ENCODE results near the gene ART4.

The ART4 gene

DNA sequence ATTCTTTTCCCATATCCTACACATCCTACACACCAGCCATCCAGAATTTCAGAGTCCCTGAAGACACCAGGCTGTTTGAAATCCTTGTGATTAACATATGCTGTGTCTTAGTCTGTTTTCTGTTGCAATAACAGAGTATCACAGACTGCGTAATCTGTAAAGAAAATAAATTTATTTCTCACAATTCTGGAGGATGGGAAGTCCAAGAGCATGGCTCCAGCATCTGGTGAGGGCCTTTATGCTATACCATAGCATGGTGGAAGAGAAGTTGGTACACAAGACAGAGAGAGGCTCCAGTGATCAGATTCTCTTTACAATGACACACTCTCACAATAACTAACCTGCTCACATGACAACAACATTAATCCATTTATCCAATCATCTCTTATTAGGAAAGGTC lies 4.1 kb downstream of the ART4 start:
- DNase-seq = no peak
- TF ChIP-seq, protein P1, sequence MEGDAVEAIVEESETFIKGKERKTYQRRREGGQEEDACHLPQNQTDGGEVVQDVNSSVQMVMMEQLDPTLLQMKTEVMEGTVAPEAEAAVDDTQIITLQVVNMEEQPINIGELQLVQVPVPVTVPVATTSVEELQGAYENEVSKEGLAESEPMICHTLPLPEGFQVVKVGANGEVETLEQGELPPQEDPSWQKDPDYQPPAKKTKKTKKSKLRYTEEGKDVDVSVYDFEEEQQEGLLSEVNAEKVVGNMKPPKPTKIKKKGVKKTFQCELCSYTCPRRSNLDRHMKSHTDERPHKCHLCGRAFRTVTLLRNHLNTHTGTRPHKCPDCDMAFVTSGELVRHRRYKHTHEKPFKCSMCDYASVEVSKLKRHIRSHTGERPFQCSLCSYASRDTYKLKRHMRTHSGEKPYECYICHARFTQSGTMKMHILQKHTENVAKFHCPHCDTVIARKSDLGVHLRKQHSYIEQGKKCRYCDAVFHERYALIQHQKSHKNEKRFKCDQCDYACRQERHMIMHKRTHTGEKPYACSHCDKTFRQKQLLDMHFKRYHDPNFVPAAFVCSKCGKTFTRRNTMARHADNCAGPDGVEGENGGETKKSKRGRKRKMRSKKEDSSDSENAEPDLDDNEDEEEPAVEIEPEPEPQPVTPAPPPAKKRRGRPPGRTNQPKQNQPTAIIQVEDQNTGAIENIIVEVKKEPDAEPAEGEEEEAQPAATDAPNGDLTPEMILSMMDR (IDR thresholded peaks at IDR 0.05) = no peak
- Histone ChIP-seq H3K4me1 (peaks cover 0 to 70% (median 33%) of the 10 kb centered on the region in 4 donors), H3K4me3 (no peak overlapping the region), H3K36me3 (no peaks in the 10 kb centered on the region), H3K9me3 (no peaks in the 10 kb centered on the region), H3K27me3 (no peaks in the 10 kb centered on the region), H3K27ac (peak overlapping the region in 1 of 2 donors; percentile 80)
- intact Hi-C loops (cut with DNase I; ENCODE audit: low total_unique reads) = no loop called here

DNA sequence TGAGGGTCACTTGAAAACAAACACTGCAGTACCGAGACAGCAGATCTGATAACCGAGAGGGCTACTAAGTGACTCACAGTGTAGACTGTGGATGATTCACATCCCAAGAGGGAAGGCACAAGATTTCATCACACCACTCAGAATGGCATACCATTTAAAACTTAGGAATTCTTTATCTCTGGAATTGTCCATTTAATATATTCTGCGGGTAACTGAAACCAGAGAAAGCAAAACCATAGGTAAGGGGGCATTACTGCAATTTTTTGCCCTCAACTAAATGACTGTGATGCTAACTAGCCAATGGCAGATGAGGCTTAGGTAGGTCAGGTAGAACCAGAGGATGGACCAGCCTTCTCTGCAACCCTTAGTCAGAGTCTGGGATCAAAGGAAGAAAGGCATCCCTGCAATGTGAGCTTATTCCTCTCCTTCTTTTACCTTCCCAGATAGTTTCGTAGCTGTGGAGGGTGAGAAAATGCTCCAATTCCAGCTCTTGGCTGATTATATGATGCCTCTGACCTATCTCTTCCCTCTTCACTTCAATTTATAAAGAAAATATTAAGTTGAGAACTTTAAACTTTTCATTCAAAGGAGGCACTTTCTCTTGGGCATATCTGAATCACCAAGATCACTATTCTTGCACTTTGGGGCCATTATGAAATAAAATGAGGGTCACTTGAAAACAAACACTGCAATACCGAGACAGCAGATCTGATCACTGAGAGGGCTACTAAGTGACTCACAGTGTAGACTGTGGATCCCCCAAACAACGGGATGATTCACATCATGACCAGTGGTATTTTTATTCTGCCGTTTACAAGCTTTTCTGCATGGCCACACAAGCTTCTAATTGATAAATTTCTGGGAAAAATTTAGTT lies 6.8 kb downstream of the ART4 start:
- peaks cover 0 to 44% (median 17%) of the 10 kb centered on the region in 4 donors for H3K4me1 ChIP-seq
- no peaks in the 10 kb centered on the region for H3K27me3 ChIP-seq
- no peaks in the 10 kb centered on the region for H3K9me3 ChIP-seq
- DNase-seq = peak in 1 of 2 donors; percentile 33
- H3K27ac ChIP-seq = peak overlapping the region in 1 of 2 donors; percentile 27
- H3K36me3 ChIP-seq = no peaks in the 10 kb centered on the region
- no peak overlapping the region for H3K4me3 ChIP-seq
- TF ChIP-seq, protein P1 (IDR thresholded peaks at IDR 0.05) = no peak
- intact Hi-C loops (cut with DNase I; ENCODE audit: low total_unique reads) = no loop called here

DNA sequence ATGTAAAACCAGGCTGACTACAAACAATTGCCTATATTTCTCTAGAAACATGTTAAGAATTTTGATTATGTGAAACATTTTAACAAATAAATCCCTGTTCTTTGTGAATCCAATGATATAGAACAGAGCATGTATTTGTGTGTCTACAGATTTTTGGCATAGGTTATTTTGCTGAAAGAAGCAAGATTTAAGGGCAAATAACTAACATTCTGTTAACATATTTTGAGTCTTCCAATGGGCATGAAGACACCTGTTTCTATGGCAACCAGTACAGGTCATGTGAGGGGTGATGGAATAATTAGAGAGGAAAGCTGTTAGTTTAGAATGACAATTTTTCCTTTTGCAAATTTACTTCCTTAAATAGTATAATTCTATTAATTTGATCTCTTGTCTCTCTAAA lies 8.8 kb downstream of the ART4 start:
- no peak for DNase-seq

DNA sequence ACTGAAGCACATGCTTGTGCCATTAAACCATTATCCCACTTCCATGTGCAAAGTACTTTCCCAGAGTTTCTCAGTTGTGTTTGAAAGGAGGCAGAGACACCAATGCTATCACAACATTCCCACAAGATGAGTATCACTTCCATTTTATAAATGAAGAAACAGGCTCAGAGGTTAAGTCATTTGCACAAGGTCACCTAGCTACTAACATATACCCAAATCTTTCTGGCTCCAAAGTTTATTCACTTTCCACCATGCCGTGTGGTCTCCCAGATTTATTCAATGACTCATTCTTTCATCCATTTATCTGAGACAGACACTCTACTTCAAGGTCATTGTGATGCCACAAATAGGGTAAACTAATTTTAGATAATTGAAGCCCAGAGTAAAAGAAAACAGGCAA lies 9.4 kb downstream of the ART4 start:
- Histone ChIP-seq H3K27me3 (no peaks in the 10 kb centered on the region), H3K4me1 (peaks cover 0 to 21% (median 0%) of the 10 kb centered on the region in 4 donors), H3K27ac (no peak overlapping the region), H3K36me3 (no peaks in the 10 kb centered on the region), H3K4me3 (no peak overlapping the region), H3K9me3 (no peaks in the 10 kb centered on the region)
- intact Hi-C loops (cut with DNase I; ENCODE audit: low total_unique reads) = no loop called here
- TF ChIP-seq, protein P1 (IDR thresholded peaks at IDR 0.05) = no peak
- DNase-seq = no peak

More for the DNA sequence above, 8.8 kb downstream of the ART4 start:
- H3K36me3 ChIP-seq = no peaks in the 10 kb centered on the region
- peak overlapping the region in 1 of 2 donors; percentile 17 for H3K27ac ChIP-seq
- intact Hi-C loops (cut with DNase I; ENCODE audit: low total_unique reads) = no loop called here
- no peak overlapping the region for H3K4me3 ChIP-seq
- no peaks in the 10 kb centered on the region for H3K9me3 ChIP-seq
- TF ChIP-seq, protein P1 (IDR thresholded peaks at IDR 0.05) = no peak
- no peaks in the 10 kb centered on the region for H3K27me3 ChIP-seq
- peaks cover 0 to 26% (median 0%) of the 10 kb centered on the region in 4 donors for H3K4me1 ChIP-seq

DNA sequence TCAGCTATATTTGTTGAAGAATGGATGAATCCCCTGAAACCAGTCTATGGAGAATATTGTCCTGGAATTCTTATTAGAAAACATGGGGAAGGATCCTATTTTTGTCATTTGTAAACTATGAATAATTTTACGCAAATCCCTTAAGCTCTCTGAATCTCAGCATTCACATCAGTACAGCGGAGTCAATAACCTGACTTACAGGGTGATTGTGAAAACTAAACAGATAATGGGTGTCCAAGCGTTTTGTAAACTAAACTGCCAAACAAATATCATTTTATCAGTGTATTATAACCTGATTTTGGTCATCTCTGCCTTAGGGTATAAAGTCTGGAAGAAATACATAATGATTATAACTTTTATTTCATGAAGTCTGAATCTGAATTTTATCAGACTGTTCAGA lies 10.0 kb downstream of the ART4 start:
- Histone ChIP-seq H3K27ac (no peak overlapping the region), H3K27me3 (no peaks in the 10 kb centered on the region), H3K4me3 (no peak overlapping the region), H3K36me3 (no peaks in the 10 kb centered on the region), H3K4me1 (peaks cover 0 to 20% (median 0%) of the 10 kb centered on the region in 4 donors), H3K9me3 (no peaks in the 10 kb centered on the region)
- TF ChIP-seq, protein P1 (IDR thresholded peaks at IDR 0.05) = no peak
- intact Hi-C loops (cut with DNase I; ENCODE audit: low total_unique reads) = no loop called here
- no peak for DNase-seq
